Liver (tissue), 9 donors: ENCODE data around the gene CORO7. TPM values are rescaled to one million over a fixed set of nuclear protein-coding genes. Genes with fewer than 3 reads are reported as not detected.

ENCODE experiments used
- DNase-seq: peaks from one replicate; pipeline ENCODE4 v3.0.0-alpha.2; 2017; ENCODE audit warnings: low spot score
- H3K27ac ChIP-seq, 2 donors: one replicate each; pipeline ENCODE4 v1.7.0; 2013; ENCODE audit warnings: inconsistent platforms in 2 of 2, low read length in 2 of 2, control low read depth in 1 of 2, low read depth in 1 of 2, mild to moderate bottlenecking in 1 of 2
- H3K27me3 ChIP-seq, 4 donors: one replicate each; pipeline versions ENCODE4 v1.6.1 to v1.7.0; 2013; ENCODE audit warnings: low read length in 3 of 4, inconsistent platforms in 1 of 4, mild to moderate bottlenecking in 1 of 4, moderate library complexity in 1 of 4; ENCODE audit not compliant: control insufficient read depth in 4 of 4, insufficient read depth in 4 of 4
- H3K36me3 ChIP-seq, 4 donors: one replicate each; pipeline versions ENCODE4 v1.6.1 to v1.7.0; 2013; ENCODE audit warnings: low read length in 3 of 4, mild to moderate bottlenecking in 3 of 4, low read depth in 1 of 4, moderate library complexity in 1 of 4; ENCODE audit not compliant: control insufficient read depth in 4 of 4, insufficient read depth in 3 of 4
- H3K4me1 ChIP-seq, 4 donors: one replicate each; pipeline versions ENCODE4 v1.6.1 to v1.7.0; 2013; ENCODE audit warnings: low read length in 3 of 4, mild to moderate bottlenecking in 3 of 4, moderate library complexity in 1 of 4; ENCODE audit not compliant: control insufficient read depth in 4 of 4, insufficient read depth in 4 of 4
- H3K4me3 ChIP-seq, 3 donors: one replicate each; pipeline versions ENCODE4 v1.6.1 to v1.7.0; 2013; ENCODE audit warnings: low read length in 3 of 3, control low read depth in 1 of 3, low read depth in 1 of 3, mild to moderate bottlenecking in 1 of 3
- H3K9ac ChIP-seq, 2 donors: one replicate each; pipeline ENCODE4 v1.7.0; 2013; ENCODE audit warnings: low read length in 2 of 2, mild to moderate bottlenecking in 2 of 2, moderate library complexity in 2 of 2, control low read depth in 1 of 2, low read depth in 1 of 2
- H3K9me3 ChIP-seq, 4 donors: one replicate each; pipeline versions ENCODE4 v1.6.1 to v1.7.0; 2013; ENCODE audit warnings: low read length in 3 of 4; ENCODE audit not compliant: control insufficient read depth in 4 of 4
- EGR1 ChIP-seq, 2 donors: IDR thresholded peaks; 2 replicates each; pipeline ENCODE4 v1.6.1; 2016 to 2018; ENCODE audit warnings: antibody characterized with exemption in 2 of 2, low read depth in 2 of 2
- FOXA1 ChIP-seq: IDR thresholded peaks from 2 replicates; pipeline ENCODE4 v1.6.1; 2016; ENCODE audit warnings: antibody characterized with exemption
- FOXA2 ChIP-seq: IDR thresholded peaks from 2 replicates; pipeline ENCODE4 v1.6.1; 2016; ENCODE audit warnings: antibody characterized with exemption
- GABPA ChIP-seq, 2 donors: IDR thresholded peaks in 1 of 2; conservative IDR thresholded peaks in 1 of 2; 2 replicates each; pipeline ENCODE4 v1.6.1; 2016; ENCODE audit warnings: antibody characterized with exemption in 2 of 2, mild to moderate bottlenecking in 1 of 2, moderate library complexity in 1 of 2
- HNF4A ChIP-seq, 2 donors: conservative IDR thresholded peaks; 2 replicates each; pipeline ENCODE4 v1.6.1; 2016; ENCODE audit warnings: antibody characterized with exemption in 2 of 2, mild to moderate bottlenecking in 2 of 2
- HNF4G ChIP-seq: IDR thresholded peaks from 2 replicates; pipeline ENCODE4 v1.6.1; 2016; ENCODE audit warnings: antibody characterized with exemption
- JUND ChIP-seq, 2 donors: IDR thresholded peaks; 2 replicates each; pipeline ENCODE4 v1.6.1; 2016; ENCODE audit warnings: antibody characterized with exemption in 2 of 2
- NR2F2 ChIP-seq: IDR thresholded peaks from 2 replicates; pipeline ENCODE4 v1.6.1; 2016; ENCODE audit warnings: antibody characterized with exemption
- RAD21 ChIP-seq, 2 donors: IDR thresholded peaks; 2 replicates each; pipeline ENCODE4 v1.6.1; 2016; ENCODE audit warnings: antibody characterized with exemption in 2 of 2, mild to moderate bottlenecking in 2 of 2
- RXRA ChIP-seq, 2 donors: IDR thresholded peaks; 2 replicates each; pipeline ENCODE4 v1.6.1; 2017 to 2018; ENCODE audit warnings: antibody characterized with exemption in 2 of 2, mild to moderate bottlenecking in 1 of 2
- SP1 ChIP-seq: IDR thresholded peaks from 2 replicates; pipeline ENCODE4 v1.6.1; 2018; ENCODE audit warnings: antibody characterized with exemption, mild to moderate bottlenecking
- TAF1 ChIP-seq: conservative IDR thresholded peaks from 2 replicates; pipeline ENCODE4 v1.6.1; 2016; ENCODE audit warnings: antibody characterized with exemption, mild to moderate bottlenecking
- YY1 ChIP-seq: IDR thresholded peaks from 2 replicates; pipeline ENCODE4 v1.6.1; 2016; ENCODE audit warnings: antibody characterized with exemption, mild to moderate bottlenecking
- WGBS: extraction: QIAGEN DNeasy Blood & Tissue Kit; methylation state at CpG from one replicate; pipeline ENCODE4 v1.1.7; 2013; 5-methylcytosine and 5-hydroxymethylcytosine counted together
- polyA plus RNA-seq, 2 donors: library from polyadenylated mRNA; stranded (reverse) in 1 of 2; unstranded in 1 of 2; fragments of 200-250 nt in 1 of 2; fragments of >200 nt in 1 of 2; fragmentation: Nextera tagmentation in 1 of 2; extraction: Ambion mirVana in 1 of 2; gene quantifications; one replicate each; pipeline versions ENCODE4 v1.2.1 to v1.2.3, GENCODE V29; 2013 to 2015
- total RNA-seq, 2 donors: library from RNA; depleted of rRNA; stranded (reverse); fragments of >200 nt; gene quantifications; one replicate each; pipeline ENCODE4 v1.2.3, GENCODE V29; 2014
- TF ChIP-seq, protein P1 (sequence below): IDR thresholded peaks from 2 replicates; pipeline ENCODE4 v1.6.1; 2016; ENCODE audit warnings: antibody characterized with exemption
- TF ChIP-seq, protein P2 (sequence below): IDR thresholded peaks from 2 replicates; pipeline ENCODE4 v1.6.1; 2016; ENCODE audit warnings: antibody characterized with exemption
- TF ChIP-seq, protein P3 (sequence below): fragments of 150-350 bp; IDR thresholded peaks from 2 replicates; pipeline ENCODE4 v1.5.1; 2017; ENCODE audit warnings: improper control_type of control experiment, low read depth, low read length; ENCODE audit not compliant: missing input control
- TF ChIP-seq, protein P4 (sequence below): IDR thresholded peaks from 2 replicates; pipeline ENCODE4 v1.6.1; 2016; ENCODE audit warnings: antibody characterized with exemption, mild to moderate bottlenecking
- TF ChIP-seq, protein P5 (sequence below): IDR thresholded peaks from 2 replicates; pipeline ENCODE4 v1.6.1; 2016; ENCODE audit warnings: antibody characterized with exemption
- donor health status: healthy.
- donor health status: healthy.
- donor health status: healthy.
- donor health status: healthy.
- donor health status: healthy.

CORO7 gene
- total and polyA plus RNA-seq, 4 donors = 7.3 to 21.5 (median 13.0) TPM

DNA sequence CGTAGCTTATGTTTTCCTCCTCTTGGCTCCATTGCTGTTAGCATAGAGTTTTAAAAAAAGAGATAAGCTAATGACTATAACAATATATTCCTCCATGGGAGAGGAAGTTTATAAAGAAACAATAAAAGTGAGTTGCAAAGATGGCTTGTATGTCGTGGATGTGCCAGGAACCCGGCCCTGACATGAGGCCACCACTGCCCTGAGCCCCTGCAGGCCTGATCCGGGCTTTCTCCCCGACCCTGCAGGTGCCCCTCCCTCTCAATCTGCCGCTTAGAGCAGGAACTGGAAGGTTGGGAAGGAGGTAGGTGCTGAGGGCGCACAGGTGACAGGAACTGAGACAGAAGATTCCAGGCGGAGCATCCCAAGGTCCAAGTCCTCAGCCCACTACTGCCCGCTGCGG is 76.9 kb downstream of the CORO7 start:
- no peak overlapping the region for H3K27ac ChIP-seq
- H3K36me3 ChIP-seq = peaks cover 0 to 19% (median 12%) of the 10 kb centered on the region in 4 donors
- no peak for DNase-seq
- H3K4me3 ChIP-seq = no peak overlapping the region
- no peak for TF ChIP-seq SP1
- no peak for TF ChIP-seq NR2F2
- no peak for TF ChIP-seq GABPA (IDR thresholded peaks at IDR 0.05 in 1 of 2, conservative IDR thresholded peaks at IDR 0.05 in 1 of 2)
- TF ChIP-seq JUND (IDR thresholded peaks at IDR 0.05) = no peak
- no peak for TF ChIP-seq YY1
- TF ChIP-seq, protein P1, sequence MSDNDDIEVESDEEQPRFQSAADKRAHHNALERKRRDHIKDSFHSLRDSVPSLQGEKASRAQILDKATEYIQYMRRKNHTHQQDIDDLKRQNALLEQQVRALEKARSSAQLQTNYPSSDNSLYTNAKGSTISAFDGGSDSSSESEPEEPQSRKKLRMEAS = no peak
- TF ChIP-seq EGR1 (IDR thresholded peaks at IDR 0.05; ENCODE audit: low read depth in 2 of 2) = no peak
- no peak for TF ChIP-seq RAD21 (IDR thresholded peaks at IDR 0.05)
- TF ChIP-seq TAF1 = no peak
- TF ChIP-seq, protein P2, sequence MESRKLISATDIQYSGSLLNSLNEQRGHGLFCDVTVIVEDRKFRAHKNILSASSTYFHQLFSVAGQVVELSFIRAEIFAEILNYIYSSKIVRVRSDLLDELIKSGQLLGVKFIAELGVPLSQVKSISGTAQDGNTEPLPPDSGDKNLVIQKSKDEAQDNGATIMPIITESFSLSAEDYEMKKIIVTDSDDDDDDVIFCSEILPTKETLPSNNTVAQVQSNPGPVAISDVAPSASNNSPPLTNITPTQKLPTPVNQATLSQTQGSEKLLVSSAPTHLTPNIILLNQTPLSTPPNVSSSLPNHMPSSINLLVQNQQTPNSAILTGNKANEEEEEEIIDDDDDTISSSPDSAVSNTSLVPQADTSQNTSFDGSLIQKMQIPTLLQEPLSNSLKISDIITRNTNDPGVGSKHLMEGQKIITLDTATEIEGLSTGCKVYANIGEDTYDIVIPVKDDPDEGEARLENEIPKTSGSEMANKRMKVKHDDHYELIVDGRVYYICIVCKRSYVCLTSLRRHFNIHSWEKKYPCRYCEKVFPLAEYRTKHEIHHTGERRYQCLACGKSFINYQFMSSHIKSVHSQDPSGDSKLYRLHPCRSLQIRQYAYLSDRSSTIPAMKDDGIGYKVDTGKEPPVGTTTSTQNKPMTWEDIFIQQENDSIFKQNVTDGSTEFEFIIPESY = no peak
- TF ChIP-seq HNF4A (conservative IDR thresholded peaks at IDR 0.05) = no peak
- TF ChIP-seq, protein P3, sequence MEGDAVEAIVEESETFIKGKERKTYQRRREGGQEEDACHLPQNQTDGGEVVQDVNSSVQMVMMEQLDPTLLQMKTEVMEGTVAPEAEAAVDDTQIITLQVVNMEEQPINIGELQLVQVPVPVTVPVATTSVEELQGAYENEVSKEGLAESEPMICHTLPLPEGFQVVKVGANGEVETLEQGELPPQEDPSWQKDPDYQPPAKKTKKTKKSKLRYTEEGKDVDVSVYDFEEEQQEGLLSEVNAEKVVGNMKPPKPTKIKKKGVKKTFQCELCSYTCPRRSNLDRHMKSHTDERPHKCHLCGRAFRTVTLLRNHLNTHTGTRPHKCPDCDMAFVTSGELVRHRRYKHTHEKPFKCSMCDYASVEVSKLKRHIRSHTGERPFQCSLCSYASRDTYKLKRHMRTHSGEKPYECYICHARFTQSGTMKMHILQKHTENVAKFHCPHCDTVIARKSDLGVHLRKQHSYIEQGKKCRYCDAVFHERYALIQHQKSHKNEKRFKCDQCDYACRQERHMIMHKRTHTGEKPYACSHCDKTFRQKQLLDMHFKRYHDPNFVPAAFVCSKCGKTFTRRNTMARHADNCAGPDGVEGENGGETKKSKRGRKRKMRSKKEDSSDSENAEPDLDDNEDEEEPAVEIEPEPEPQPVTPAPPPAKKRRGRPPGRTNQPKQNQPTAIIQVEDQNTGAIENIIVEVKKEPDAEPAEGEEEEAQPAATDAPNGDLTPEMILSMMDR = no peak
- TF ChIP-seq, protein P4, sequence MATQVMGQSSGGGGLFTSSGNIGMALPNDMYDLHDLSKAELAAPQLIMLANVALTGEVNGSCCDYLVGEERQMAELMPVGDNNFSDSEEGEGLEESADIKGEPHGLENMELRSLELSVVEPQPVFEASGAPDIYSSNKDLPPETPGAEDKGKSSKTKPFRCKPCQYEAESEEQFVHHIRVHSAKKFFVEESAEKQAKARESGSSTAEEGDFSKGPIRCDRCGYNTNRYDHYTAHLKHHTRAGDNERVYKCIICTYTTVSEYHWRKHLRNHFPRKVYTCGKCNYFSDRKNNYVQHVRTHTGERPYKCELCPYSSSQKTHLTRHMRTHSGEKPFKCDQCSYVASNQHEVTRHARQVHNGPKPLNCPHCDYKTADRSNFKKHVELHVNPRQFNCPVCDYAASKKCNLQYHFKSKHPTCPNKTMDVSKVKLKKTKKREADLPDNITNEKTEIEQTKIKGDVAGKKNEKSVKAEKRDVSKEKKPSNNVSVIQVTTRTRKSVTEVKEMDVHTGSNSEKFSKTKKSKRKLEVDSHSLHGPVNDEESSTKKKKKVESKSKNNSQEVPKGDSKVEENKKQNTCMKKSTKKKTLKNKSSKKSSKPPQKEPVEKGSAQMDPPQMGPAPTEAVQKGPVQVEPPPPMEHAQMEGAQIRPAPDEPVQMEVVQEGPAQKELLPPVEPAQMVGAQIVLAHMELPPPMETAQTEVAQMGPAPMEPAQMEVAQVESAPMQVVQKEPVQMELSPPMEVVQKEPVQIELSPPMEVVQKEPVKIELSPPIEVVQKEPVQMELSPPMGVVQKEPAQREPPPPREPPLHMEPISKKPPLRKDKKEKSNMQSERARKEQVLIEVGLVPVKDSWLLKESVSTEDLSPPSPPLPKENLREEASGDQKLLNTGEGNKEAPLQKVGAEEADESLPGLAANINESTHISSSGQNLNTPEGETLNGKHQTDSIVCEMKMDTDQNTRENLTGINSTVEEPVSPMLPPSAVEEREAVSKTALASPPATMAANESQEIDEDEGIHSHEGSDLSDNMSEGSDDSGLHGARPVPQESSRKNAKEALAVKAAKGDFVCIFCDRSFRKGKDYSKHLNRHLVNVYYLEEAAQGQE = no peak
- no peak for TF ChIP-seq HNF4G
- no peak for TF ChIP-seq RXRA (IDR thresholded peaks at IDR 0.05)
- no peak for TF ChIP-seq FOXA2
- TF ChIP-seq FOXA1 = no peak
- TF ChIP-seq, protein P5, sequence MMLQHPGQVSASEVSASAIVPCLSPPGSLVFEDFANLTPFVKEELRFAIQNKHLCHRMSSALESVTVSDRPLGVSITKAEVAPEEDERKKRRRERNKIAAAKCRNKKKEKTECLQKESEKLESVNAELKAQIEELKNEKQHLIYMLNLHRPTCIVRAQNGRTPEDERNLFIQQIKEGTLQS = no peak
- 85% methylated on average over 10 of the region's 10 CpGs for WGBS
- no peak overlapping the region for H3K9ac ChIP-seq
- H3K9me3 ChIP-seq = no peaks in the 10 kb centered on the region
- H3K4me1 ChIP-seq = no peaks in the 10 kb centered on the region
- no peaks in the 10 kb centered on the region for H3K27me3 ChIP-seq
